ENCODE data around the gene KCNN3.
A peak's percentile ranks its signal among the peaks of the same experiment; 100 is the strongest.

Gene KCNN3

GRCh38 chr1:154719586-154720327 lies 150.3 kb downstream of the KCNN3 start:
- DNase-seq = no peak

- DNase-seq = no peak
These were observed 151.5 kb downstream of the KCNN3 start for GRCh38 chr1:154718566-154718965.

- no peak for DNase-seq
These were observed 152.6 kb downstream of the KCNN3 start for GRCh38 chr1:154717528-154717924.

- no peak for DNase-seq
These were observed 153.2 kb downstream of the KCNN3 start for GRCh38 chr1:154716614-154717527.

GRCh38 chr1:154716011-154716410 lies 154.1 kb downstream of the KCNN3 start:
- DNase-seq = peak; percentile 29

GRCh38 chr1:154715385-154715784 lies 154.7 kb downstream of the KCNN3 start:
- DNase-seq = no peak

GRCh38 chr1:154714638-154715037 lies 155.4 kb downstream of the KCNN3 start:
- DNase-seq = peak; percentile 8

- peak; percentile 5 for DNase-seq
These were observed 155.9 kb downstream of the KCNN3 start for GRCh38 chr1:154714052-154714623.

GRCh38 chr1:154713005-154713404 lies 157.1 kb downstream of the KCNN3 start:
- DNase-seq = no peak

GRCh38 chr1:154712166-154712810 lies 157.8 kb downstream of the KCNN3 start:
- DNase-seq = no peak

GRCh38 chr1:154711416-154711815 lies 158.7 kb downstream of the KCNN3 start:
- no peak for DNase-seq

- no peak for DNase-seq
These were observed 160.0 kb downstream of the KCNN3 start for GRCh38 chr1:154710106-154710505.

- DNase-seq = no peak
These were observed 162.1 kb downstream of the KCNN3 start for GRCh38 chr1:154707901-154708463.

- DNase-seq = no peak
These were observed 163.2 kb downstream of the KCNN3 start for GRCh38 chr1:154706851-154707250.

- no peak for DNase-seq
These were observed 164.5 kb downstream of the KCNN3 start for GRCh38 chr1:154705544-154705943.

- no peak for DNase-seq
These were observed 166.9 kb downstream of the KCNN3 start for GRCh38 chr1:154703170-154703569.

- DNase-seq = no peak
These were observed 171.6 kb downstream of the KCNN3 start for GRCh38 chr1:154698320-154699096.

- no peak for DNase-seq
These were observed 172.4 kb downstream of the KCNN3 start for GRCh38 chr1:154697710-154698109.

GRCh38 chr1:154696456-154696855 lies 173.6 kb downstream of the KCNN3 start:
- DNase-seq = no peak

GRCh38 chr1:154695985-154696384 lies 174.1 kb downstream of the KCNN3 start:
- DNase-seq = no peak

- no peak for DNase-seq
These were observed 175.1 kb downstream of the KCNN3 start for GRCh38 chr1:154694995-154695394.

GRCh38 chr1:154689083-154689482 lies 181.0 kb downstream of the KCNN3 start:
- no peak for DNase-seq

Data from CD4-positive, alpha-beta T cell treated with Interleukin-21 for 1 hour (primary cell).